IMR-90 (cell line): ENCODE results near the gene MXRA5. TPM values are rescaled to one million over a fixed set of nuclear protein-coding genes. Genes with fewer than 3 reads are reported as not detected.

Source experiments
- ATAC-seq: fragments of 200-7000 bp; cut with Tn5 transposase; 2 replicates; pipeline ENCODE4 v1.9.1; 2020; ENCODE audit warnings: low read depth, mild to moderate bottlenecking, moderate library complexity
- BruUV-seq: library from RNA; stranded (reverse); fragments of 400-500 nt; replicated peaks from 2 replicates; lab custom pipeline; 2021; lab: Mats Ljungman, UMichigan
- CTCF ChIA-PET: fragments of 300-600 bp; formaldehyde crosslinking; extraction: SDS; loops from one replicate; lab custom pipeline; 2021; ENCODE audit warnings: antibody characterized with exemption; lab: Yijun Ruan, JAX
- POLR2A ChIA-PET: fragments of 300-600 bp; sonication (Branson Sonifier 250); formaldehyde crosslinking; loops from one replicate; lab custom pipeline; 2022; ENCODE audit warnings: antibody characterized with exemption; ENCODE audit not compliant: unreplicated experiment; lab: Charles Lee
- DNase-seq: peaks from one replicate; pipeline ENCODE4 v3.0.0; 2013
- H2AFZ ChIP-seq: replicated peaks from 2 replicates; pipeline ENCODE3; 2013; ENCODE audit warnings: low read length, mild to moderate bottlenecking; ENCODE audit not compliant: poor library complexity
- H2AK5ac ChIP-seq: 2 replicates; pipeline ENCODE4 v1.6.1; 2013; ENCODE audit warnings: low read depth, low read length, inconsistent platforms
- H2AK9ac ChIP-seq: replicated peaks from 2 replicates; pipeline ENCODE3; 2013; ENCODE audit warnings: mild to moderate bottlenecking, low read depth, low read length, moderate library complexity; ENCODE audit not compliant: poor library complexity
- H2BK120ac ChIP-seq: 2 replicates; pipeline ENCODE4 v1.6.1; 2013; ENCODE audit warnings: low read depth, low read length, inconsistent platforms
- H2BK15ac ChIP-seq: 3 replicates; pipeline ENCODE4 v1.6.1; 2013; ENCODE audit warnings: low read depth, low read length, inconsistent platforms
- H2BK20ac ChIP-seq: 2 replicates; pipeline ENCODE4 v1.6.1; 2013; ENCODE audit warnings: low read depth, mild to moderate bottlenecking, inconsistent platforms, low read length, moderate library complexity
- H2BK5ac ChIP-seq: 2 replicates; pipeline ENCODE4 v1.6.1; 2013; ENCODE audit warnings: mild to moderate bottlenecking, low read depth, low read length, inconsistent platforms; ENCODE audit not compliant: poor library complexity, severe bottlenecking
- H3K14ac ChIP-seq: replicated peaks from 2 replicates; pipeline ENCODE4 v1.6.1; 2013; ENCODE audit warnings: low read depth, low read length, inconsistent platforms
- H3K18ac ChIP-seq: 2 replicates; pipeline ENCODE4 v1.6.1; 2013; ENCODE audit warnings: low read depth, low read length, control low read depth
- H3K23ac ChIP-seq: 2 replicates; pipeline ENCODE4 v1.6.1; 2013; ENCODE audit warnings: low read depth, low read length, inconsistent platforms
- H3K27ac ChIP-seq: 2 replicates; pipeline ENCODE4 v1.5.1; 2013; ENCODE audit warnings: mild to moderate bottlenecking, control low read depth, low read length; ENCODE audit not compliant: insufficient read depth
- H3K27me3 ChIP-seq: 2 replicates; pipeline ENCODE4 v1.6.1; 2013; ENCODE audit warnings: low read length; ENCODE audit not compliant: control insufficient read depth, insufficient read depth
- H3K36me3 ChIP-seq: 2 replicates; pipeline ENCODE4 v1.6.1; 2013; ENCODE audit warnings: low read length, mixed read lengths; ENCODE audit not compliant: control insufficient read depth, insufficient read depth
- H3K4ac ChIP-seq: 2 replicates; pipeline ENCODE4 v1.6.1; 2013; ENCODE audit warnings: low read depth, low read length, inconsistent platforms
- H3K4me1 ChIP-seq: 2 replicates; pipeline ENCODE4 v1.6.1; 2013; ENCODE audit warnings: low read length, mixed read lengths; ENCODE audit not compliant: control insufficient read depth, insufficient read depth
- H3K4me2 ChIP-seq: 2 replicates; pipeline ENCODE4 v1.6.1; 2013; ENCODE audit warnings: low read depth, mild to moderate bottlenecking, control low read depth, low read length, moderate library complexity
- H3K4me3 ChIP-seq: 2 replicates; pipeline ENCODE4 v1.5.1; 2013; ENCODE audit warnings: low read depth, mild to moderate bottlenecking, control low read depth, low read length, moderate library complexity; ENCODE audit not compliant: insufficient read depth
- H3K56ac ChIP-seq: 2 replicates; pipeline ENCODE4 v1.6.1; 2013; ENCODE audit warnings: low read length, inconsistent platforms; ENCODE audit not compliant: insufficient read depth; ENCODE audit errors: extremely low read depth
- H3K79me1 ChIP-seq, 2 experiments: 2 replicates each; pipeline ENCODE4 v1.6.1; 2013; ENCODE audit warnings: low read length in 2 of 2, inconsistent platforms in 1 of 2, low read depth in 1 of 2
- H3K9ac ChIP-seq: 2 replicates; pipeline ENCODE4 v1.6.1; 2013; ENCODE audit warnings: low read depth, low read length, control low read depth
- H3K9me1 ChIP-seq: 2 replicates; pipeline ENCODE4 v1.6.1; 2013; ENCODE audit warnings: low read length, inconsistent platforms; ENCODE audit not compliant: insufficient read depth
- H3K9me3 ChIP-seq: 2 replicates; pipeline ENCODE4 v1.6.1; 2013; ENCODE audit warnings: low read length; ENCODE audit not compliant: control insufficient read depth, insufficient read depth
- H4K20me1 ChIP-seq: 2 replicates; pipeline ENCODE4 v1.6.1; 2013; ENCODE audit warnings: low read length, inconsistent platforms; ENCODE audit not compliant: insufficient read depth
- H4K5ac ChIP-seq: 2 replicates; pipeline ENCODE4 v1.6.1; 2013; ENCODE audit warnings: mild to moderate bottlenecking, low read depth, low read length, control low read depth
- H4K8ac ChIP-seq, 2 experiments: 2 replicates each; pipeline ENCODE4 v1.6.1; 2013; ENCODE audit warnings: low read depth in 2 of 2, low read length in 2 of 2, control low read depth in 1 of 2, inconsistent platforms in 1 of 2
- H4K91ac ChIP-seq: 2 replicates; pipeline ENCODE4 v1.6.1; 2013; ENCODE audit warnings: low read depth, low read length, inconsistent platforms; ENCODE audit not compliant: insufficient read depth
- BHLHE40 ChIP-seq: fragments of 150-350 bp; IDR thresholded peaks from 2 replicates; pipeline ENCODE4 v1.6.1; 2016; ENCODE audit warnings: mild to moderate bottlenecking, low read depth, low read length
- CHD1 ChIP-seq: IDR thresholded peaks from 2 replicates; pipeline ENCODE4 v1.6.1; 2012; ENCODE audit warnings: low read depth, low read length, improper control_type of control experiment
- FOS ChIP-seq: fragments of 150-350 bp; IDR thresholded peaks from 2 replicates; pipeline ENCODE4 v1.6.1; 2016; ENCODE audit warnings: low read depth, low read length
- NFE2L2 ChIP-seq: fragments of 150-350 bp; IDR thresholded peaks from 2 replicates; pipeline ENCODE4 v1.6.1; 2016; ENCODE audit warnings: low read depth, mild to moderate bottlenecking, low read length
- POLR2A ChIP-seq: IDR thresholded peaks from 2 replicates; pipeline ENCODE4 v1.6.1; 2012; ENCODE audit warnings: mild to moderate bottlenecking, low read depth, low read length
- RAD21 ChIP-seq: IDR thresholded peaks from 2 replicates; pipeline ENCODE4 v1.6.1; 2012; ENCODE audit warnings: low read length, improper control_type of control experiment
- RCOR1 ChIP-seq: IDR thresholded peaks from 2 replicates; pipeline ENCODE4 v1.6.1; 2012; ENCODE audit warnings: mild to moderate bottlenecking, low read length, improper control_type of control experiment; ENCODE audit not compliant: insufficient replicate concordance
- SMC3 ChIP-seq: fragments of 150-350 bp; IDR thresholded peaks from 2 replicates; pipeline ENCODE4 v1.6.1; 2016; ENCODE audit warnings: low read depth, mild to moderate bottlenecking, antibody characterized with exemption, low read length, moderate library complexity
- WGBS, 2 experiments: methylation state at CpG; one replicate each; pipeline versions ENCODE4 v1.1.5 to v1.1.7; 2013; ENCODE audit warnings: missing lambda C conversion rate in 2 of 2; ENCODE audit not compliant: insufficient read length in 1 of 2; ENCODE audit errors: extremely low coverage in 2 of 2; 5-methylcytosine and 5-hydroxymethylcytosine counted together
- dilution Hi-C: fragments of 300-500 bp; cut with HindIII; formaldehyde crosslinking; loops from one replicate; pipeline ENCODE4 v1.14.3; 2018; ENCODE audit warnings: low sequenced_read_pairs; ENCODE audit not compliant: unreplicated experiment
- in situ Hi-C: fragments of 300-500 bp; cut with MboI; formaldehyde crosslinking; loops from 3 replicates; pipeline ENCODE4 v1.14.3; 2019; ENCODE audit warnings: low sequenced_read_pairs, inconsistent platforms, mixed read lengths
- intact Hi-C: fragments of 100-400 bp; cut with micrococcal nuclease; formaldehyde crosslinking; loops from 2 replicates; pipeline ENCODE4 v1.10.0; 2022
- polyA plus RNA-seq, 3 experiments: library from polyadenylated mRNA; depleted of rRNA; stranded (reverse); fragments of >200 nt; gene quantifications; 2 replicates each; pipeline ENCODE4 v1.2.3, GENCODE V29; 2012; ENCODE audit warnings: low replicate concordance in 1 of 3
- total RNA-seq: library from RNA; depleted of rRNA; stranded (reverse); fragments of >200 nt; gene quantifications from 2 replicates; pipeline ENCODE4 v1.2.3, GENCODE V29; 2012

MXRA5 gene
- total and polyA plus RNA-seq, 2 of the 4 experiments (the other 2 are of a cell fraction), result 1.1 to 1.2 TPM

DNA sequence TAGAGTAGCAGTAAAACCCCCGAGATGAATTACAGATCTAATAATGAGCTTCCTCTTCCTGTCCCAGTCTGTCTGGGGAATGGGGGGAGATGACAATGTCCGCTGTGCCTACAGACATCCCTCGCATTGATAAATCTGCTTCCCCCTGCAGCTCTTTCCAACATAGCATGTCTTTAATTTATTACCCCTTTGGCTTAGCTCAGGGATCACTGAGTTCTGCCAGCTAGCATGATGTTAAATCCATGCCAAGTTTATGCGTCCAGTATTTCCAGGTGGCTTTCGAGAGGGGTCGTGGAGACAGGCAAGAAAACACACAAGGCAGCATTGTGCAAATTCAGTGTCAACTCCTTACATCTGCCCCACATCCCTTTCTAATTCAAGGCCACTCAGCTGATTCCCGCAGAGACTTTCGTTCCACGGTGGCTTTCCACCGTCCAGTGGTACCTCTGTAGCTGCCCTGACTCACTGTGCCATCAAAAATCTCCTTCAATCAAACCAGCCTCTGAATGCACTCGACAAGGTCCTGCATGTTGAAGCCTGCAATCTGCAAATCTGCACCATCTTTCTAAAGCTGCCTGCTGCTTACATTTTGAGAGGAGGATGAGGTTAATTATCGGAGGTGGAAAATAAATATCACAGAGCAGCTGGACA lies 75.1 kb downstream of the MXRA5 start (continued):
- TF ChIP-seq SMC3, result no peak

DNA sequence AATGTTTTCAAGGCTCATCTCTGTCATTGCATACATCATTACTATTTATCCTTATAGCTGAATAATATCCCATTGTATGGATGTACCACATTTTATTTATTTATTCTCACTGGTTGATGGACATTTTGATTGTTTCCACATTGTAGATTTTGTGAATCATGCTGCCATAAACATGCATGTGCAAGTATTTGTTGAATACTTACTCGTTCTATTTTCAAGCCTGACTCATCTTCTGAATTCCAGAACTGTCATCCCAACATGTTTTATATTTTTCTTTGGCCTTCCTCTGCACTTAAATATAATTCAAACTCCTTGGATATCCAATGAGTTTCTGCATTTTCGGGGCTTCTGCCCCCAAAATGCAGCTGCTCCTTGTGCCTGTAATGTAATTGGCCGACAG lies 77.6 kb downstream of the MXRA5 start:
- 46% methylated on average over 2 of the region's 3 CpGs; no CpG with 5 or more reads in 1 of the 2 experiments for WGBS, 2 experiments
- Histone ChIP-seq H3K27me3 (no peaks in the 10 kb centered on the region), H3K18ac (peak overlapping the region; percentile 72; the same call in 1 of the 2 replicates), H3K9me3 (no peaks in the 10 kb centered on the region), H3K4ac (peak overlapping the region; percentile 68; the same call in 1 of the 2 replicates), H3K23ac (no peak overlapping the region), H3K79me1 (no peaks in the 10 kb centered on the region), H3K4me1 (peaks cover 12% of the 10 kb centered on the region), H4K5ac (no peak overlapping the region), H3K9ac (no peak overlapping the region), H3K36me3 (no peaks in the 10 kb centered on the region), H3K56ac (no peak overlapping the region), H4K91ac (peak overlapping the region; percentile 66; the same call in 1 of the 2 replicates), H3K9me1 (peaks cover 3% of the 10 kb centered on the region; the same call in 1 of the 2 replicates), H3K4me2 (no peak overlapping the region), H2AFZ (no peak overlapping the region), H3K14ac (peak overlapping the region; percentile 79; the same call in 1 of the 2 replicates), H2BK5ac (peak overlapping the region; percentile 53), H2BK120ac (peak overlapping the region; percentile 92), H4K20me1 (no peaks in the 10 kb centered on the region), H2AK9ac (no peak overlapping the region), H3K4me3 (no peak overlapping the region), H2BK20ac (peak overlapping the region; percentile 36), H3K27ac (peak overlapping the region; percentile 68), H4K8ac (peak overlapping the region in 1 of 2 experiments; percentile 46; a peak in 1 of 4 replicates), H2AK5ac (no peak overlapping the region; the same call in 1 of the 2 replicates), H2BK15ac (peak overlapping the region; percentile 25; the same call in 1 of the 3 replicates)
- CTCF ChIA-PET, result no interaction called here
- intact Hi-C loops, result no loop called here
- in situ Hi-C loops, result no loop called here
- POLR2A ChIA-PET, result no interaction called here
- no TSS peak for BruUV-seq
- ATAC-seq, result peak; percentile 22
- peak; percentile 71 for DNase-seq
- TF ChIP-seq NFE2L2 (no peak), POLR2A (no peak), FOS (no peak; the same call in 1 of the 2 replicates), RCOR1 (no peak), RAD21 (no peak), BHLHE40 (peak; percentile 69), CHD1 (no peak)
- dilution Hi-C loops, result no loop called here
